ENCODE measurements around the gene LACRT. TPM values are rescaled to one million over a fixed set of nuclear protein-coding genes. Genes with fewer than 3 reads are reported as not detected.
"Not testable (repeated sequence)": the region's sequence is repeated elsewhere in the genome, so short reads cannot be mapped to it uniquely, and the experiment has no call there.

Gene LACRT
- not detected for total RNA-seq
- long read RNA-seq, result 0 reads

DNA sequence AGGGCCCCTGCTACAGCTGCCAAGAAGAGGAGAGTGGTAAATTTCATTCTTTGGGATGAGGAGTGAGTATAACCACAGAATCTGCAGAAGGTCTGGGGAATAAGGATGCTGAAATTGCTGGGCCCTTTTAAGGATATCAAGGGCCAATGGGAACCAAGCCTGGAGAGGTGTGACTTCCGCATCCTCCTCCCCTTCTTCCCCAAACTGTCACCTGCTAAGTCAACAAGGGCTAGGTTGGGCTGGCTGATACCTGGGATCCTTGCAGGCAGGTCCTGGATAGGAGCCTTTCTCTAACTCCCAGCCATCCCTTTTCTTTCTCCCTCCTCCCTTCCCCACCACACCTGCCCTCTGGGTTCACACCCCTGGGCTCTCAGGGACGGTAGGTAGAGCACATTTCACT is at the start of gene LACRT:
LACRT (minus strand) TSS at position 101 of the 400 bp plus-strand sequence; CDS start at position 47, 54 bp downstream.
- DNase-seq (ENCODE audit: missing footprints) (no peak), ATAC-seq (no peak)
- intact Hi-C loops (cut with DNase I), result no loop called here

GRCh38 chr12:54683398-54683797 is 48.7 kb upstream of the LACRT start:
- intact Hi-C loops (cut with DNase I), result no loop called here
- DNase-seq (ENCODE audit: missing footprints) (no peak), ATAC-seq (no peak)

- ATAC-seq (no peak), DNase-seq (ENCODE audit: missing footprints) (no peak)
- intact Hi-C loops (cut with DNase I), result no loop called here
These were observed 48.0 kb upstream of the LACRT start for GRCh38 chr12:54682674-54683073.

DNA sequence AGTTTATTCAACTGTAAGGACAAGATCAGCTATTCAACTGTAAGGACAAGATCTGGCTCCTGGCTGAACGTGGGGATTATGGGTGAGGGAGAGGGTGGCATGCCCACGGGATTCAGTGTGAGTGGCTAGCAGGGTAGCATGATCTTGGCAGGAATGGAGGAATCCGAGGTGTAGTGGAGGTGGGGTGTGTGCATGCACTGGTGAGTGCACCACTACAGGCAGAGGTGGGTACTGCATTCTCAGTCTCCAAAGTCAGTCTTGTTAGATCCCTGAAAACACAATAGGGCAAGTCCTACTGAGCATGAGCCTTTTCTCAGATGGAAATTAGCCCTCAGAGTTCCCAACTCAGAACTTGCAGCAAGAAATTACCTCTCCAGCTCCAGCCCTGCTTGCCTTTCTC is 45.7 kb upstream of the LACRT start:
- no peak for ATAC-seq
- intact Hi-C loops (cut with DNase I), result no loop called here

GRCh38 chr12:54678131-54678530 is 43.4 kb upstream of the LACRT start:
- DNase-seq (ENCODE audit: missing footprints), result no peak
- no peak for ATAC-seq
- intact Hi-C loops (cut with DNase I), result no loop called here

More for the DNA sequence above, 45.7 kb upstream of the LACRT start:
- no peak for DNase-seq (ENCODE audit: missing footprints)

DNA sequence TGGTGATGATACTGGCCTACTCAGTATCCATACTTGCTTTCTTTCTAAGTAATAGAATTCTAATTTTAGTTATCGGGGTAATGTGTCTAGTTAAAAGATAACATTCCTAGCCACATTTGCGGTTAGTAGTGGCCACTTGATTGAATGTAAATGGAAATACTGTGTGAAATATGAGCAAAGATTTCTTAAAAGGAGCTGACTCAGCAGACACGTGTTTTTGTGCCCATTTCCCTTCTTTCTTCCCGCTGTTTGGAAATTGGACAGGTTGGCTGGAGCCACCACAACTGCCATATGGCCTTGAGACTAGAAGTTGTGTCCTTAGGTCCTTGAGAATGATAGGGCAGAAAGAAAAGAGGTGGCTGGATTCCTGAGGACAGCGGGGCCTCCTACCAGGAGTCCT is 33.2 kb upstream of the LACRT start:
- ATAC-seq, result no peak
- DNase-seq (ENCODE audit: missing footprints), result no peak
- intact Hi-C loops (cut with DNase I), result no loop called here

DNA sequence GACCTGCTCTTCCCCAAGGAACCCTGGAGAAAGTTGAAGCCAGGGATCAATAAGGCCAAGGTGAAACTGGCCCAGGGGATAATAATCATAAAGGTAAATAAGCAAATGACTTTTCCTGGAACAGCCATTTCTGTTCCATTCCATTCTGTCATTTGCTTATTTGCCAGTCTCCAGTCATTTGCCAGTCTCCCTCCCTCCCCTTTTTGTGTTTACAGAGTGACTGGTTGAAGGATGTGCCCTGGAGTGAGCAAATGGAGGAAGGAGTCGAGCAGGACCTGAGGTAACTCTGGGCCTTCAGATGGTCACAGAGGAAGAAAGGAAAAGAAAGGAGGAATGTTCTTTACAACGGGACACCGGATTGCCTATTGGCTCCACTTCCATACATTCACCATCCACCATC is 31.3 kb upstream of the LACRT start:
- no peak for ATAC-seq
- DNase-seq (ENCODE audit: missing footprints), result no peak
- intact Hi-C loops (cut with DNase I), result no loop called here

GRCh38 chr12:54665022-54665635 is 30.4 kb upstream of the LACRT start:
- intact Hi-C loops (cut with DNase I); ATAC-seq; DNase-seq (ENCODE audit: missing footprints): not testable (repeated sequence)

DNA sequence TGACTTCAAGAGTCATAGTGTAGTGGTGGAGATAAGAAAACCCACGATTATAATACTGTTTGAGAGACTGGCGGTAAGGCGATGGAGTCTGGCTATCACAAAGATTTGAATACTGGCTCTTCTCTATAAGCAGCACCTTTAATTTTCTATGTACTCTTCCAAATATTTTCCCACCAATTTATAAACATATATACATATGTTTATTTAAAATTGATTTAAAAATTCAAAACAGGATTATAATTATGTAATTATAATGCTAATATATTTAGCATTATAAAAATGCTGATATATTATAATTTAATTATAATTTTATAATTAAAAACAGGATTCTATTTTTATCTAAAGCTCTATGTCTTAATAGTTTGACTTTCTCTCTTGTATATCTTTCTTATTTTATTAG is 28.9 kb upstream of the LACRT start:
- ATAC-seq (no peak), DNase-seq (ENCODE audit: missing footprints) (no peak)
- intact Hi-C loops (cut with DNase I), result no loop called here

DNA sequence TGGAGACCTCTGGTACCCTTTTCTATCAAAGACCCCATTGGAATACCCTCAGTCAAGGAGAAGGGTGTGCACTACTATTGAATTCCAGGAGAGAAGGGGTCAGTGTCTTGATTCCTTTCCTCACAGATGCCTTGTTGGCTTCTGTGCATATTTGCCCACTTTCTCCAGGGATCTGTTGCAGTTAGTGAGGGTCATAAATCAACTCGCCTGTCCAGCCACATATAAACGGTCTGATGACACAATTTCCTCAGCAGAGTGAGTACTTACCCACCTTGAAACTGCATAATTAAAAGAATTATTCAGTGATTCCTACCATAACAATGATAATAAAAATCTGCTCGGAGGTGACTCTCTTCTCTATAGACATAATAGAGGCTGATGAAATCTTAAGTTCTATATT is 27.3 kb upstream of the LACRT start:
- intact Hi-C loops (cut with DNase I), result no loop called here
- ATAC-seq (no peak), DNase-seq (ENCODE audit: missing footprints) (no peak)

DNA sequence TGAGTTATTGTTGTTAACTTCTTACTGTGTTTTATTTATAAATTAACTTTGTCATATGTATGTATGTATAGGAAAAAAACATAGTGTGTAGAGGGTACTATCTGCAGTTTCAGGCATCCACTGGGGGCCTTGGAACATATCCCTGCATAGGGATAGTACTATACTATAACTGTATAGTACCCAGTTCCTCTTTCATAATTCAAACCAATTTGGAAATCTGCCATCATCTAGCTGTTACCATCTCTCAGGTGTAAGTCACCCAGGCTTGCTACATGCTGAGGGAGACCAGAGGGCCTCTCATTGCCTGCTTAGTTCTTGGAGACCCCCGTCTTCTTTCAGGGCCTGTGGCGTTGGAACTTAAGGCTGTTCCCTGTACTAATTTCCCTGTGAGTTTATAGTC is 26.4 kb upstream of the LACRT start:
- intact Hi-C loops (cut with DNase I), result no loop called here
- no peak for ATAC-seq

DNA sequence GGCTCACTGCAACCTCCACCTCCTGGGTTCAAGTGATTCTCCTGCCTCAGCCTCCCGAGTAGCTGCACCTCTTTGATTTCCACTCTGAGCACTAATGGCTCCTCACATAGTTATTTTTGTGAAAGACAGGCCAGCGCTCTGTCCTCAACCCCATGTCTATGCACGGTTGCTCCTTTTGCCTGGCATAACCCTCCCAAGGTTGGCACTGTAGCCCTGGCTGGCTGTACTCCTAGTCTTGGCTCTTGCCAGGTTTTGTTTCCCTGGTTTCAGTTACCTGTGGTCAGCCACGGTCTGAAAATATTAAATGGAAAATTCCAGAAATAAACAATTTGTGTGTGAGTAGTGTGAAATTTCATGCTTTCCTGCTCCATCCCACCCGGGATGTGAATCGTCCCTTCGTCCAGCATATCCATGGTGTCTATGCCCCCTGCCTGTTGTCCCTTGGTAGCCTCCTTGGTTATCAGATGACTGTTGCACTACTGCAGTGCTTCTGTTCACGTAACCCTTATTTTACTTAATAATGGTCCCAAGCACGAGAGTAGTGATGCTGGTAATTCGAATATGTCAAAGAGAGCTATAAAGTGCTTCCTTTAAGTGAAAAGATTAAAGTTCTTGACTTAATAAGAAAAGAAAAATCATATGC is 25.7 kb upstream of the LACRT start:
- intact Hi-C loops (cut with DNase I), result no loop called here
- ATAC-seq (peak; percentile 78), DNase-seq (ENCODE audit: missing footprints) (no peak)

More for the DNA sequence above, 26.4 kb upstream of the LACRT start:
- DNase-seq (ENCODE audit: missing footprints), result no peak

GRCh38 chr12:54658306-54659264 is 23.9 kb upstream of the LACRT start:
- intact Hi-C loops (cut with DNase I), result no loop called here
- no peak for ATAC-seq
- DNase-seq (ENCODE audit: missing footprints), result no peak

- ATAC-seq (no peak), DNase-seq (ENCODE audit: missing footprints) (no peak)
- intact Hi-C loops (cut with DNase I), result no loop called here
These were observed 22.5 kb upstream of the LACRT start for GRCh38 chr12:54657105-54657607.

GRCh38 chr12:54654926-54655325 is 20.2 kb upstream of the LACRT start:
- ATAC-seq, result no peak
- no peak for DNase-seq (ENCODE audit: missing footprints)
- intact Hi-C loops (cut with DNase I), result no loop called here

- no peak for DNase-seq (ENCODE audit: missing footprints)
- intact Hi-C loops (cut with DNase I), result no loop called here
- ATAC-seq, result no peak
These were observed 18.3 kb upstream of the LACRT start for GRCh38 chr12:54653025-54653424.

GRCh38 chr12:54650889-54651288 is 16.2 kb upstream of the LACRT start:
- intact Hi-C loops (cut with DNase I), result no loop called here
- DNase-seq (ENCODE audit: missing footprints), result no peak
- ATAC-seq, result no peak

- DNase-seq (ENCODE audit: missing footprints), result no peak
- ATAC-seq, result no peak
These were observed 15.7 kb upstream of the LACRT start for GRCh38 chr12:54650409-54650808.

GRCh38 chr12:54649825-54650224 is 15.1 kb upstream of the LACRT start:
- DNase-seq (ENCODE audit: missing footprints), result no peak
- ATAC-seq, result no peak
- intact Hi-C loops (cut with DNase I), result no loop called here

More at GRCh38 chr12:54650409-54650808, 15.7 kb upstream of the LACRT start:
- intact Hi-C loops (cut with DNase I), result no loop called here

Data from Right ventricle myocardium inferior (tissue), 1 donor.